Measurements from ENCODE around the gene MOB1B. TPM values are rescaled to one million over a fixed set of nuclear protein-coding genes. Genes with fewer than 3 reads are reported as not detected.

Gene MOB1B
- total RNA-seq, 3 donors from 2014 or later (not counting 1 experiment from before 2014, with no cell fraction given), result 15.1 to 23.6 (median 22.6) TPM

GRCh38 chr4:70874268-70875156, 27.7 kb upstream of the MOB1B start:
- DNase-seq (no peak), ATAC-seq (no peak)
- Histone ChIP-seq H3K9me3 (ENCODE audit: control insufficient read depth, insufficient read depth, low read length) (no peaks in the 10 kb centered on the region), H3K36me3 (ENCODE audit: control insufficient read depth, insufficient read depth, low read length) (no peaks in the 10 kb centered on the region), H3K27me3 (ENCODE audit: control insufficient read depth, insufficient read depth, low read length) (no peaks in the 10 kb centered on the region), H3K4me3 (ENCODE audit: low read length) (no peak overlapping the region), H3K4me1 (ENCODE audit: control insufficient read depth, insufficient read depth, low read length) (no peaks in the 10 kb centered on the region), H3K27ac (ENCODE audit: low read length) (no peak overlapping the region)
- no peak overlapping the region for H3K27ac Mint-ChIP-seq
- WGBS (ENCODE audit: insufficient coverage), result 82% methylated on average over 18 of the region's 19 CpGs
- intact Hi-C loops (cut with micrococcal nuclease), result no loop called here
- no peak overlapping the region for H3K4me3 Mint-ChIP-seq
- no peaks in the 10 kb centered on the region for H3K4me1 Mint-ChIP-seq
- H3K27me3 Mint-ChIP-seq (ENCODE audit: low read depth in 2 of 2), result no peaks in the 10 kb centered on the region
- H3K9me3 Mint-ChIP-seq, result no peaks in the 10 kb centered on the region
- no peak for TF ChIP-seq CTCF (IDR thresholded peaks at IDR 0.05)
- H3K36me3 Mint-ChIP-seq, result no peaks in the 10 kb centered on the region

- Mint-ChIP-seq H3K4me1 (no peaks in the 10 kb centered on the region), H3K27ac (no peak overlapping the region), H3K4me3 (no peak overlapping the region), H3K36me3 (no peaks in the 10 kb centered on the region), H3K27me3 (ENCODE audit: low read depth in 2 of 2) (peaks cover 0 to 4% of the 10 kb centered on the region in 2 donors), H3K9me3 (no peaks in the 10 kb centered on the region)
- 92% methylated on average over 2 of the region's 3 CpGs for WGBS (ENCODE audit: insufficient coverage)
- no peaks in the 10 kb centered on the region for H3K27me3 ChIP-seq (ENCODE audit: control insufficient read depth, insufficient read depth, low read length)
- ATAC-seq (no peak), DNase-seq (no peak)
- TF ChIP-seq CTCF (IDR thresholded peaks at IDR 0.05), result no peak
- H3K4me3 ChIP-seq (ENCODE audit: low read length), result no peak overlapping the region
- no peak overlapping the region for H3K27ac ChIP-seq (ENCODE audit: low read length)
- H3K9me3 ChIP-seq (ENCODE audit: control insufficient read depth, insufficient read depth, low read length), result no peaks in the 10 kb centered on the region
- H3K4me1 ChIP-seq (ENCODE audit: control insufficient read depth, insufficient read depth, low read length), result no peaks in the 10 kb centered on the region
- no peaks in the 10 kb centered on the region for H3K36me3 ChIP-seq (ENCODE audit: control insufficient read depth, insufficient read depth, low read length)
- intact Hi-C loops (cut with micrococcal nuclease), result no loop called here
Observed at GRCh38 chr4:70877556-70877955, 24.6 kb upstream of the MOB1B start.

GRCh38 chr4:70880739-70881138, 21.4 kb upstream of the MOB1B start:
- H3K27me3 Mint-ChIP-seq (ENCODE audit: low read depth in 2 of 2), result peaks cover 0 to 10% of the 10 kb centered on the region in 2 donors
- Histone ChIP-seq H3K27ac (ENCODE audit: low read length) (no peak overlapping the region), H3K36me3 (ENCODE audit: control insufficient read depth, insufficient read depth, low read length) (no peaks in the 10 kb centered on the region), H3K27me3 (ENCODE audit: control insufficient read depth, insufficient read depth, low read length) (no peaks in the 10 kb centered on the region), H3K4me1 (ENCODE audit: control insufficient read depth, insufficient read depth, low read length) (no peaks in the 10 kb centered on the region), H3K9me3 (ENCODE audit: control insufficient read depth, insufficient read depth, low read length) (no peaks in the 10 kb centered on the region), H3K4me3 (ENCODE audit: low read length) (no peak overlapping the region)
- TF ChIP-seq CTCF (IDR thresholded peaks at IDR 0.05), result no peak
- WGBS (ENCODE audit: insufficient coverage), result no CpG with 5 or more reads among the region's 3 CpGs
- no peaks in the 10 kb centered on the region for H3K36me3 Mint-ChIP-seq
- no peaks in the 10 kb centered on the region for H3K4me1 Mint-ChIP-seq
- intact Hi-C loops (cut with micrococcal nuclease), result no loop called here
- H3K9me3 Mint-ChIP-seq, result no peaks in the 10 kb centered on the region
- no peak overlapping the region for H3K4me3 Mint-ChIP-seq
- DNase-seq (no peak), ATAC-seq (no peak)
- no peak overlapping the region for H3K27ac Mint-ChIP-seq

Measured in natural killer cell (primary cell).